Liver (tissue), 9 donors: ENCODE results near the gene KLC3. TPM values are rescaled to one million over a fixed set of nuclear protein-coding genes. Genes with fewer than 3 reads are reported as not detected.

Experiments used
- DNase-seq: peaks from one replicate; pipeline ENCODE4 v3.0.0-alpha.2; 2017; ENCODE audit warnings: low spot score
- H3K27ac ChIP-seq, 2 donors: one replicate each; pipeline ENCODE4 v1.7.0; 2013; ENCODE audit warnings: inconsistent platforms in 2 of 2, low read length in 2 of 2, control low read depth in 1 of 2, low read depth in 1 of 2, mild to moderate bottlenecking in 1 of 2
- H3K27me3 ChIP-seq, 4 donors: one replicate each; pipeline versions ENCODE4 v1.6.1 to v1.7.0; 2013; ENCODE audit warnings: low read length in 3 of 4, inconsistent platforms in 1 of 4, mild to moderate bottlenecking in 1 of 4, moderate library complexity in 1 of 4; ENCODE audit not compliant: control insufficient read depth in 4 of 4, insufficient read depth in 4 of 4
- H3K36me3 ChIP-seq, 4 donors: one replicate each; pipeline versions ENCODE4 v1.6.1 to v1.7.0; 2013; ENCODE audit warnings: low read length in 3 of 4, mild to moderate bottlenecking in 3 of 4, low read depth in 1 of 4, moderate library complexity in 1 of 4; ENCODE audit not compliant: control insufficient read depth in 4 of 4, insufficient read depth in 3 of 4
- H3K4me1 ChIP-seq, 4 donors: one replicate each; pipeline versions ENCODE4 v1.6.1 to v1.7.0; 2013; ENCODE audit warnings: low read length in 3 of 4, mild to moderate bottlenecking in 3 of 4, moderate library complexity in 1 of 4; ENCODE audit not compliant: control insufficient read depth in 4 of 4, insufficient read depth in 4 of 4
- H3K4me3 ChIP-seq, 3 donors: one replicate each; pipeline versions ENCODE4 v1.6.1 to v1.7.0; 2013; ENCODE audit warnings: low read length in 3 of 3, control low read depth in 1 of 3, low read depth in 1 of 3, mild to moderate bottlenecking in 1 of 3
- H3K9ac ChIP-seq, 2 donors: one replicate each; pipeline ENCODE4 v1.7.0; 2013; ENCODE audit warnings: low read length in 2 of 2, mild to moderate bottlenecking in 2 of 2, moderate library complexity in 2 of 2, control low read depth in 1 of 2, low read depth in 1 of 2
- H3K9me3 ChIP-seq, 4 donors: one replicate each; pipeline versions ENCODE4 v1.6.1 to v1.7.0; 2013; ENCODE audit warnings: low read length in 3 of 4; ENCODE audit not compliant: control insufficient read depth in 4 of 4
- EGR1 ChIP-seq, 2 donors: IDR thresholded peaks; 2 replicates each; pipeline ENCODE4 v1.6.1; 2016 to 2018; ENCODE audit warnings: antibody characterized with exemption in 2 of 2, low read depth in 2 of 2
- FOXA2 ChIP-seq: IDR thresholded peaks from 2 replicates; pipeline ENCODE4 v1.6.1; 2016; ENCODE audit warnings: antibody characterized with exemption
- HNF4G ChIP-seq: IDR thresholded peaks from 2 replicates; pipeline ENCODE4 v1.6.1; 2016; ENCODE audit warnings: antibody characterized with exemption
- JUND ChIP-seq, 2 donors: IDR thresholded peaks; 2 replicates each; pipeline ENCODE4 v1.6.1; 2016; ENCODE audit warnings: antibody characterized with exemption in 2 of 2
- RAD21 ChIP-seq, 2 donors: IDR thresholded peaks; 2 replicates each; pipeline ENCODE4 v1.6.1; 2016; ENCODE audit warnings: antibody characterized with exemption in 2 of 2, mild to moderate bottlenecking in 2 of 2
- RXRA ChIP-seq, 2 donors: IDR thresholded peaks; 2 replicates each; pipeline ENCODE4 v1.6.1; 2017 to 2018; ENCODE audit warnings: antibody characterized with exemption in 2 of 2, mild to moderate bottlenecking in 1 of 2
- TAF1 ChIP-seq: conservative IDR thresholded peaks from 2 replicates; pipeline ENCODE4 v1.6.1; 2016; ENCODE audit warnings: antibody characterized with exemption, mild to moderate bottlenecking
- WGBS: extraction: QIAGEN DNeasy Blood & Tissue Kit; methylation state at CpG from one replicate; pipeline ENCODE4 v1.1.7; 2013; 5-methylcytosine and 5-hydroxymethylcytosine counted together
- polyA plus RNA-seq, 2 donors: library from polyadenylated mRNA; stranded (reverse) in 1 of 2; unstranded in 1 of 2; fragments of 200-250 nt in 1 of 2; fragments of >200 nt in 1 of 2; fragmentation: Nextera tagmentation in 1 of 2; extraction: Ambion mirVana in 1 of 2; gene quantifications; one replicate each; pipeline versions ENCODE4 v1.2.1 to v1.2.3, GENCODE V29; 2013 to 2015
- total RNA-seq, 2 donors: library from RNA; depleted of rRNA; stranded (reverse); fragments of >200 nt; gene quantifications; one replicate each; pipeline ENCODE4 v1.2.3, GENCODE V29; 2014
- TF ChIP-seq, protein P1 (sequence below): IDR thresholded peaks from 2 replicates; pipeline ENCODE4 v1.6.1; 2016; ENCODE audit warnings: antibody characterized with exemption, mild to moderate bottlenecking
- TF ChIP-seq, protein P2 (sequence below): IDR thresholded peaks from 2 replicates; pipeline ENCODE4 v1.6.1; 2016; ENCODE audit warnings: antibody characterized with exemption
- TF ChIP-seq, protein P3 (sequence below): IDR thresholded peaks from 2 replicates; pipeline ENCODE4 v1.6.1; 2016; ENCODE audit warnings: antibody characterized with exemption
- donor health status: healthy.
- donor health status: healthy.
- donor health status: healthy.
- donor health status: healthy.
- donor health status: healthy.

KLC3 gene
- total and polyA plus RNA-seq, 4 donors: 0.08 to 1.3 (median 0.08) TPM; not detected in 1

DNA sequence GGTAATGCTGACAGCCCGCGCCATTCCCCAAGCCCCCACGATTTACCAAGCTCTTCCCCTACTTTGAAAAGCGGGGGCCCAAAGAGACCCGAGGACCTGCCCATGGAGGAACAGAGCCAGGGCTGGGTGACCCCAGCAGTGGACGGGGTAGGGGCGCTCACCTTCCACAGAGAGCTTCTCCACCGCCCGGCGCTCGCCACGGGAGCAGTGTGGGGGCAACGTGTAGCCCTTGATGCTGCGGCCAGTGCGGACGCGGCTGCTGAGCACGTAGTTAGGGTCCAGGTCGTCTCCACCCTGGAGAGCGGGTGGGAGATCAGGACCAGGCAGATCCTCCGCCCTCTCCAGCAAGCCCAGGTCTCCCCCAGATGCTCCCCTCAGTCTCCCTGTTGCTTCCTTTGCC is 25.2 kb upstream of the KLC3 start:
- no peak overlapping the region for H3K9ac ChIP-seq
- no peaks in the 10 kb centered on the region for H3K4me1 ChIP-seq

DNA sequence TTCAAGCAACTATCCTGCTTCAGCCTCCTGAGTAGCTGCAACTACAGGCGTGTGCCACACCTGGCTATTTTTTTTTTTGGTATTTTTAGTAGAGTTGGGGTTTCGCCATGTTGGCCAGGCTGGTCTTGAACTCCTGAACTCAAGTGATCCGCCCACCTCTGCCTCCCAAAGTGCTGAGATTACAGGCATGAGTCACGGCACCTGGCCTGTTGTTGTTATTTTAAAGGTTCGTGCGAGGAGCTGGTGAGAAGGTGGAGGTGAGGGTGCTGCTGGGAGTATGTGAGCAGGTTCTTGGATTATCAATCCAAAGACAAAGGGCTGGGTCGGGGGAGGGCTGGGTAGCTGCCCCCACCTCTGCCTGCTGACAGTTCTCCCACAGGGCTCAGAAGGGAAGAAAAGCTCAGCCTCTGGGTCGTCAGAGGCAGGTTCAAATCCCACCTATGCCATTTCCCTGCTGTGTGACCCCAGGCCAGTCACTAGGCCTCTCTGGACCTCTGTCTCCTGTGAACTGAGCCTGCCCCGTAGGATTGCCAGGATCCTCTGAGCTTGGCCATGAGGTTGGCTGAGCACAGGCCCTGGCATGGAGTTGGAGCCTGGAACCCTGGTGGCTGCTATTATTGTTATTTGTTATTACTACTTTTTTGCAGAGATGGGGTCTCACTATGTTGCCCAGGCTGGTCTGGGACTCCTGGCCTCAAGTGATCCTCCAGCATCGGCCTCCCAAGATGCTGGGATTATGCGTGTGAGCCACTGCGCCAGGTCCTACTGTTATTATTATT is 19.4 kb upstream of the KLC3 start:
- 88% methylated on average over 12 of the region's 12 CpGs for WGBS
- no peak for DNase-seq
- H3K9me3 ChIP-seq: no peaks in the 10 kb centered on the region

More for the DNA sequence above, 25.2 kb upstream of the KLC3 start:
- DNase-seq: no peak
- no peak overlapping the region for H3K27ac ChIP-seq
- no peaks in the 10 kb centered on the region for H3K36me3 ChIP-seq
- H3K27me3 ChIP-seq: no peaks in the 10 kb centered on the region
- TF ChIP-seq, protein P1, sequence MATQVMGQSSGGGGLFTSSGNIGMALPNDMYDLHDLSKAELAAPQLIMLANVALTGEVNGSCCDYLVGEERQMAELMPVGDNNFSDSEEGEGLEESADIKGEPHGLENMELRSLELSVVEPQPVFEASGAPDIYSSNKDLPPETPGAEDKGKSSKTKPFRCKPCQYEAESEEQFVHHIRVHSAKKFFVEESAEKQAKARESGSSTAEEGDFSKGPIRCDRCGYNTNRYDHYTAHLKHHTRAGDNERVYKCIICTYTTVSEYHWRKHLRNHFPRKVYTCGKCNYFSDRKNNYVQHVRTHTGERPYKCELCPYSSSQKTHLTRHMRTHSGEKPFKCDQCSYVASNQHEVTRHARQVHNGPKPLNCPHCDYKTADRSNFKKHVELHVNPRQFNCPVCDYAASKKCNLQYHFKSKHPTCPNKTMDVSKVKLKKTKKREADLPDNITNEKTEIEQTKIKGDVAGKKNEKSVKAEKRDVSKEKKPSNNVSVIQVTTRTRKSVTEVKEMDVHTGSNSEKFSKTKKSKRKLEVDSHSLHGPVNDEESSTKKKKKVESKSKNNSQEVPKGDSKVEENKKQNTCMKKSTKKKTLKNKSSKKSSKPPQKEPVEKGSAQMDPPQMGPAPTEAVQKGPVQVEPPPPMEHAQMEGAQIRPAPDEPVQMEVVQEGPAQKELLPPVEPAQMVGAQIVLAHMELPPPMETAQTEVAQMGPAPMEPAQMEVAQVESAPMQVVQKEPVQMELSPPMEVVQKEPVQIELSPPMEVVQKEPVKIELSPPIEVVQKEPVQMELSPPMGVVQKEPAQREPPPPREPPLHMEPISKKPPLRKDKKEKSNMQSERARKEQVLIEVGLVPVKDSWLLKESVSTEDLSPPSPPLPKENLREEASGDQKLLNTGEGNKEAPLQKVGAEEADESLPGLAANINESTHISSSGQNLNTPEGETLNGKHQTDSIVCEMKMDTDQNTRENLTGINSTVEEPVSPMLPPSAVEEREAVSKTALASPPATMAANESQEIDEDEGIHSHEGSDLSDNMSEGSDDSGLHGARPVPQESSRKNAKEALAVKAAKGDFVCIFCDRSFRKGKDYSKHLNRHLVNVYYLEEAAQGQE: no peak
- TF ChIP-seq FOXA2: no peak
- 69% methylated on average over 21 of the region's 21 CpGs for WGBS
- H3K4me3 ChIP-seq: no peak overlapping the region
- H3K9me3 ChIP-seq: no peaks in the 10 kb centered on the region

More for the DNA sequence above, 19.4 kb upstream of the KLC3 start:
- Histone ChIP-seq H3K9ac (no peak overlapping the region), H3K27me3 (peaks cover 0 to 3% (median 0%) of the 10 kb centered on the region in 4 donors), H3K4me3 (no peak overlapping the region), H3K4me1 (peaks cover 0 to 9% (median 8%) of the 10 kb centered on the region in 4 donors), H3K36me3 (no peaks in the 10 kb centered on the region), H3K27ac (no peak overlapping the region)
- TF ChIP-seq, protein P1: no peak
- TF ChIP-seq EGR1 (IDR thresholded peaks at IDR 0.05; ENCODE audit: low read depth in 2 of 2): no peak
- TF ChIP-seq, protein P2, sequence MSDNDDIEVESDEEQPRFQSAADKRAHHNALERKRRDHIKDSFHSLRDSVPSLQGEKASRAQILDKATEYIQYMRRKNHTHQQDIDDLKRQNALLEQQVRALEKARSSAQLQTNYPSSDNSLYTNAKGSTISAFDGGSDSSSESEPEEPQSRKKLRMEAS: no peak
- no peak for TF ChIP-seq TAF1
- TF ChIP-seq RAD21 (IDR thresholded peaks at IDR 0.05): no peak
- no peak for TF ChIP-seq RXRA (IDR thresholded peaks at IDR 0.05)
- no peak for TF ChIP-seq FOXA2
- TF ChIP-seq HNF4G: no peak
- no peak for TF ChIP-seq JUND (IDR thresholded peaks at IDR 0.05)
- TF ChIP-seq, protein P3, sequence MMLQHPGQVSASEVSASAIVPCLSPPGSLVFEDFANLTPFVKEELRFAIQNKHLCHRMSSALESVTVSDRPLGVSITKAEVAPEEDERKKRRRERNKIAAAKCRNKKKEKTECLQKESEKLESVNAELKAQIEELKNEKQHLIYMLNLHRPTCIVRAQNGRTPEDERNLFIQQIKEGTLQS: no peak
